ENCODE measurements around the gene MSH3. TPM values are rescaled to one million over a fixed set of nuclear protein-coding genes. Genes with fewer than 3 reads are reported as not detected.
"Not testable (repeated sequence)": the region's sequence is repeated elsewhere in the genome, so short reads cannot be mapped to it uniquely, and the experiment has no call there.

Gene MSH3
- total RNA-seq, 1 donor from 2014 or later = 19.3 TPM

DNA sequence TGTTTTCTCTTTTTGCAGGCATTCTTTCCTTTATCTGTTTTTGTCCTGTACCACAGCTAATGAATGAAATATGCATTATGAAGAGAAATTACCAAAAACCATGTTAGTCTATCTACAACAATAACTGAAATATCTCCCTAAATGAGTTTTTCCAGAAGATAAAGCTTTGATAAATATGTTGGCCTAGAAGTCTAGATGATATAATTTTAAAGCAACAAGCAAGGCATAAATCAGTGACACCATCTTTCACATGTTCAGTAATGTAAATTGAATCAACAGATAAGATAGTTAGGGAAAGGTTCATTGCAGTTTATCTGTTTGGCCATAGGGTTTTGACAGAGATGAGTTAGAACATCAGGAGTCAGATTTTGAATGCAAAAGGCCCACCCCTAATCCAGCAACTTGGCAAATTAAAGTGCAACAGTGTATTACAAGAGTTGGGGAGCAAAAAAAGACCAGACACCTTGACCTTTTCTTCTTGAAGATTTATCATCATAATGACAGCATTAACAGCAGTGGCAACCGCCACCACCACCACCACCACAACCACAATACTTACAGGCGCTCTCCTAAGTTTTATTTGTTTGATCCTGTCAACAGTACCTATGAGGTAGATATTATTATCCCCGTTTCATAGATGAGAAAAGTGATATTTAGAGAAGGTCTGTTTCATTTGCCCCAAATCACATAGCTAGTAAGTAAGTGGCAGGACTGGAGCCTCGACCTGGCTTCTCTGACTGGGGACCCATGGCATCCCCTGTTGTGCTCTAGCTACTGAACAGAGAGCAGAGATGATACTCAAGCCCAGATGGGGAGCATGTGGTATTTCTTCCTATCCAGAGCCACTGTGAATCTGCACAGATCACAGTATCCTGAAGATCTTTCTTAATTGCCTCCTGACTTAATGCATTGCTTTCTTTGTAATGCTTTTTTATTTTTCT lies 123.2 kb downstream of the MSH3 start:
- Histone ChIP-seq H3K27ac (ENCODE audit: low read depth, low read length) (no peak overlapping the region), H3K9me3 (ENCODE audit: control insufficient read depth in 3 of 3, low read length in 3 of 3) (no peaks in the 10 kb centered on the region), H3K27me3 (ENCODE audit: control insufficient read depth in 3 of 3, insufficient read depth in 3 of 3, low read length in 3 of 3) (no peaks in the 10 kb centered on the region), H3K4me1 (ENCODE audit: control insufficient read depth in 3 of 3, insufficient read depth in 3 of 3, low read length in 3 of 3) (no peaks in the 10 kb centered on the region), H3K4me3 (ENCODE audit: low read length in 3 of 3) (no peak overlapping the region), H3K9ac (ENCODE audit: low read depth in 1 of 3, low read length in 3 of 3) (no peak overlapping the region), H3K36me3 (ENCODE audit: control insufficient read depth in 3 of 3, insufficient read depth in 3 of 3, low read length in 3 of 3) (peaks cover 0 to 7% (median 5%) of the 10 kb centered on the region in 3 donors)

DNA sequence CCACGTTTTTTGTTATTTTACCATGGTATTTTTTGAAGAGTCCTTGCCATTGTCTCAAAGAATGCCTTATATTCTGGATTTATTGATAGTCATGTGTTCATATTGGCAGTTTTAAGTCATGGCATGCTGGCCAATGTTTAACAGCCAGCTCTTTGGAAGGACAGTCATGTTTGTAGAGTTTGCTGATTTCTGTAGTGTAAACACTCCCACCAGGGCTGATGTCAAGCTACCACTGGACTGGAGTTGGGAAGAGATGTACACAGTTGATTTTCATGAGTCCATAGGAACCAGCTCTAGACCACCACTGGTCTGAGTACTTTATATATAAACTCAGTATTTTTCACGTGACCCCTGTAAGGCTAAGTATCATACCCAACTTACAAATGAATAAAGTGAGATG lies 125.6 kb downstream of the MSH3 start:
- H3K9me3 ChIP-seq (ENCODE audit: control insufficient read depth in 3 of 3, low read length in 3 of 3) = no peaks in the 10 kb centered on the region
- H3K4me1 ChIP-seq (ENCODE audit: control insufficient read depth in 3 of 3, insufficient read depth in 3 of 3, low read length in 3 of 3) = no peaks in the 10 kb centered on the region
- H3K27ac ChIP-seq (ENCODE audit: low read depth, low read length) = no peak overlapping the region
- no peak overlapping the region for H3K4me3 ChIP-seq (ENCODE audit: low read length in 3 of 3)
- no peak overlapping the region for H3K9ac ChIP-seq (ENCODE audit: low read depth in 1 of 3, low read length in 3 of 3)
- H3K27me3 ChIP-seq (ENCODE audit: control insufficient read depth in 3 of 3, insufficient read depth in 3 of 3, low read length in 3 of 3) = no peaks in the 10 kb centered on the region
- H3K36me3 ChIP-seq (ENCODE audit: control insufficient read depth in 3 of 3, insufficient read depth in 3 of 3, low read length in 3 of 3) = peaks cover 0 to 7% (median 5%) of the 10 kb centered on the region in 3 donors

DNA sequence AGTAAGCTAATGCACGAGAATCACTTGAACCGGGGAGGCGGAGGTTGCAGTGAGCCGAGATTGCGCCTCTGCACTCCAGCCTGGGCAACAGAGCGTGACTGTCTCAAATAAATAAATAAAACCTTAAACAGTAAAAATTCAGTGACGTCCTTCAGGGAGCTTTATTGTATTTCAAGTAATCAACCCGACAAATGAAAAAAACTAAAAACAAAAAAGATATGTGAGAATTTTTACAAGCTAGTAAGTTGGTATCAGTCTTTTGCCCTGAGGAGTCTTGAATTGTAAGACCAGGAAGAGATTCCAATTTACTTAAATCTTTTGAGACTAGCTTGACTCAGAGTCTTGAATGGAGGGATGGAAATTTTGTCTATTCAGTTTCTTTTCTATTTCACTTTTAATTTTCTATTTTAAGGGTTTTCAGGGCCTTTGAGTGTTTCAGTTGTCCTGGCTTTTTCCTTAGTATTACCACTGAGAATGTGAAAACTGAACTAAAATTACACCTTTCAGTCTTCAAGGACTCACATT lies 126.4 kb downstream of the MSH3 start:
- H3K9me3 ChIP-seq (ENCODE audit: control insufficient read depth in 3 of 3, low read length in 3 of 3) = no peaks in the 10 kb centered on the region
- no peak overlapping the region for H3K4me3 ChIP-seq (ENCODE audit: low read length in 3 of 3)
- no peaks in the 10 kb centered on the region for H3K4me1 ChIP-seq (ENCODE audit: control insufficient read depth in 3 of 3, insufficient read depth in 3 of 3, low read length in 3 of 3)
- H3K27me3 ChIP-seq (ENCODE audit: control insufficient read depth in 3 of 3, insufficient read depth in 3 of 3, low read length in 3 of 3) = no peaks in the 10 kb centered on the region
- H3K36me3 ChIP-seq (ENCODE audit: control insufficient read depth in 3 of 3, insufficient read depth in 3 of 3, low read length in 3 of 3) = peaks cover 0 to 7% (median 5%) of the 10 kb centered on the region in 3 donors
- no peak overlapping the region for H3K27ac ChIP-seq (ENCODE audit: low read depth, low read length)
- H3K9ac ChIP-seq (ENCODE audit: low read depth in 1 of 3, low read length in 3 of 3) = no peak overlapping the region

DNA sequence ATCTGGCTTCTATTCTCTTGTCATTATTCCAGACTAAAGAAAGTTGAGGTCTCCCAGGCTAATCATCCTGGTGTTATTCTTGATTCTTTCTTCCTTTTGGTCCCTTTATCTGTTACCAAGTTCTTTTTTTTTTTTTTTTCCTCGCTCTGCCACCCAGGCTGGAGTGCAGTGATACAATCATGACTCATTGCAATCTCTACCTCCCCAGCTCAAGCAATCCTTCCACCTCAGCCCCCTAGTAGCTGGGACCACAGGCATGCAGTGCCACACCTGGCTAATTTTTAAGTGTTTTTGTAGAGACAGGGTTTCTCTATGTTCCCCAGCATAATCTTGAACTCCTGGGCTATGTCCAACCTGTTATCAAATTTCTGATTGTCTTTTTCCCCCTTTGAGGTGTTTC lies 126.9 kb downstream of the MSH3 start:
- Histone ChIP-seq H3K27ac (ENCODE audit: low read depth, low read length) (no peak overlapping the region), H3K36me3 (ENCODE audit: control insufficient read depth in 3 of 3, insufficient read depth in 3 of 3, low read length in 3 of 3) (peaks cover 0 to 7% (median 5%) of the 10 kb centered on the region in 3 donors), H3K9me3 (ENCODE audit: control insufficient read depth in 3 of 3, low read length in 3 of 3) (no peaks in the 10 kb centered on the region), H3K27me3 (ENCODE audit: control insufficient read depth in 3 of 3, insufficient read depth in 3 of 3, low read length in 3 of 3) (no peaks in the 10 kb centered on the region), H3K4me3 (ENCODE audit: low read length in 3 of 3) (no peak overlapping the region), H3K9ac (ENCODE audit: low read depth in 1 of 3, low read length in 3 of 3) (no peak overlapping the region), H3K4me1 (ENCODE audit: control insufficient read depth in 3 of 3, insufficient read depth in 3 of 3, low read length in 3 of 3) (no peaks in the 10 kb centered on the region)

DNA sequence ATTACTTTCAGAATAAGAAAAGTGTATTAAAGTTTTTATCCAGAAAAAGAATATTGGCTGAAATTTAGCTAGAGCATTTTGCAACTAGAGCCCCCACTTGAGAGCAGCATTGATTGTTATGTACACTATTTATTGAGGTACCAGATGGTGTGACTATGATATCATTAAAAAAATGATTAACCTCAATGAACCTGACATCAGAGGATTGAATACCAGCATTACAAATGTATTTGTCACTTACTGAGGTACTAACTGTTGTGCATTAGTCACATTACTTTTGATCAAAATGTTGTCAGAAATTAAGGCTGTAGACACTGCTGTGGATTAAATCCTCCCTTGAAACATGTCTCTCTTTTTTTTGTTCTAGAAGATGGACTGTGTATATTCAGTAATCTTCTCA lies 128.2 kb downstream of the MSH3 start:
- no peaks in the 10 kb centered on the region for H3K27me3 ChIP-seq (ENCODE audit: control insufficient read depth in 3 of 3, insufficient read depth in 3 of 3, low read length in 3 of 3)
- H3K4me3 ChIP-seq (ENCODE audit: low read length in 3 of 3) = no peak overlapping the region
- no peak overlapping the region for H3K9ac ChIP-seq (ENCODE audit: low read depth in 1 of 3, low read length in 3 of 3)
- H3K4me1 ChIP-seq (ENCODE audit: control insufficient read depth in 3 of 3, insufficient read depth in 3 of 3, low read length in 3 of 3) = no peaks in the 10 kb centered on the region
- H3K36me3 ChIP-seq (ENCODE audit: control insufficient read depth in 3 of 3, insufficient read depth in 3 of 3, low read length in 3 of 3) = peaks cover 0 to 7% (median 7%) of the 10 kb centered on the region in 3 donors
- no peak overlapping the region for H3K27ac ChIP-seq (ENCODE audit: low read depth, low read length)
- no peaks in the 10 kb centered on the region for H3K9me3 ChIP-seq (ENCODE audit: control insufficient read depth in 3 of 3, low read length in 3 of 3)

DNA sequence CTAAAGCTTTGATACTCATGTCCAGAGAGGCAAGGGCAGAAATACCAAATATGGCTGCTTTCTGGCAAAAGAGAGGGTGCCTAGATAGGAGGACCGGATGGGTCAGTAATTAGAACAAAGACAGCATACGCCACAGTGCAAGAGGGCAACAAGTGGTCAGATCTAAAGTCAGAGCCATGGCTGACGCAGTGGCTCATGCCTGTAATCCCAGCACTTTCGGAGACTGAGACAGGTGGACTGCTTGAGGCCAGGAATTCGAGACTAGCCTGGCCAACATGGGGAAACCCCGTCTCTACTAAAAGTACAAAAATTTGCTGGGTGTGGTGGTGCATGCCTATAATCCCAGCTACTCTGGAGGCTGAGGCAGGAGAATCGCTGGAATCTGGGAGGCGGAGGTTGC lies 129.3 kb downstream of the MSH3 start:
- H3K27ac ChIP-seq (ENCODE audit: low read depth, low read length); H3K4me1 ChIP-seq (ENCODE audit: control insufficient read depth in 3 of 3, insufficient read depth in 3 of 3, low read length in 3 of 3); H3K4me3 ChIP-seq (ENCODE audit: low read length in 3 of 3); H3K36me3 ChIP-seq (ENCODE audit: control insufficient read depth in 3 of 3, insufficient read depth in 3 of 3, low read length in 3 of 3); H3K9me3 ChIP-seq (ENCODE audit: control insufficient read depth in 3 of 3, low read length in 3 of 3); H3K9ac ChIP-seq (ENCODE audit: low read depth in 1 of 3, low read length in 3 of 3); H3K27me3 ChIP-seq (ENCODE audit: control insufficient read depth in 3 of 3, insufficient read depth in 3 of 3, low read length in 3 of 3): not testable (repeated sequence)

DNA sequence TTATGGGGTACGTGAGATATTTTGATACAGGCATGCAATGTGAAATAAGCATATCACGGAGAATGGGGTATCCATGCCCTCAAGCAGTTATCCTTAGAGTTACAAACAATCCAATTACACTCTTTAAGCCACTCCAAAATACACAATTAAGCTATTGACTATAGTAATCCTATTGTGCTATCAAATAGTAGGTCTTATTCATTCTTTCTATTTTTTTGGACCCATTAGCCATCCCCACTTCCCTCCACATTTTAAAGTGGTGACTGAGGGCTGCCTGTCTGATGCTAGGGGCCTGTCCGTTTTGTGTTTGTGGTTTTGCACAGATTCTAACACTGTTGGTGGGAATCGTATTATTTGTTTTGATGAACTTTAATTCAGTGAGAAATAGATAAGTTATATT lies 130.0 kb downstream of the MSH3 start:
- Histone ChIP-seq H3K27ac (ENCODE audit: low read depth, low read length) (no peak overlapping the region), H3K36me3 (ENCODE audit: control insufficient read depth in 3 of 3, insufficient read depth in 3 of 3, low read length in 3 of 3) (peaks cover 0 to 7% (median 0%) of the 10 kb centered on the region in 3 donors), H3K9me3 (ENCODE audit: control insufficient read depth in 3 of 3, low read length in 3 of 3) (no peaks in the 10 kb centered on the region), H3K4me3 (ENCODE audit: low read length in 3 of 3) (no peak overlapping the region), H3K4me1 (ENCODE audit: control insufficient read depth in 3 of 3, insufficient read depth in 3 of 3, low read length in 3 of 3) (no peaks in the 10 kb centered on the region), H3K9ac (ENCODE audit: low read depth in 1 of 3, low read length in 3 of 3) (no peak overlapping the region), H3K27me3 (ENCODE audit: control insufficient read depth in 3 of 3, insufficient read depth in 3 of 3, low read length in 3 of 3) (no peaks in the 10 kb centered on the region)

DNA sequence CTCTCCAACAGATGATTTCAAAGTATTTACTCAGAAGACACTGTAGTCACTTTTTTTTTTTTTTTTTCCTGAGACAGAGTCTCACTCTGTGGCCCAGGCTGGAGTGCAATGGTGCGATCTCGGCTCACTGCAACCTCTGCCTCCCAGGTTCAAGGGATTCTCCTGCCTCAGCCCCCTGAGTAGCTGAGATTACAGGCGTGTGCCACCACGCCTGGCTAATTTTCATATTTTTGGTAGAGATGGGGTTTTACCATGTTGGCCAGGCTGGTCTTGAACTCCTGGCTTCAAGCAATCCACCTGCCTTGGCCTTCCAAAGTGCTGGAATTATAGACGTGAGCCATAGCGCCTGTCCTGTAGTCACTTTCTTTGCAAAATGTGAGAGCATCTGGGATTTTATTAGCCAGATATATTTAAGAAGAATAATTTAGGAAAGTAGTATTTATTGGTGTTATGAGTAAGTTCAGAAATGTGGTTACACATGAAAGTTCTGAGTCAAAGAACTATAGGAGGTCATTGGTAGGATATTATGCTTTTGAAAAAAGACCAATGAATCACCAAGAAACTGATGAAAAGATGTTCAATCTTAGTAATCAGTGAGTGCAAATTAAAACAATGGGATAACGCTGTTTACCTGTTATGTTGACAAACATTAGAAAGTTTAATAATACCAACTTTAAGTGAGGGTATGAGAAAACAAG lies 135.0 kb downstream of the MSH3 start:
- H3K4me1 ChIP-seq (ENCODE audit: control insufficient read depth in 3 of 3, insufficient read depth in 3 of 3, low read length in 3 of 3); H3K27ac ChIP-seq (ENCODE audit: low read depth, low read length); H3K9me3 ChIP-seq (ENCODE audit: control insufficient read depth in 3 of 3, low read length in 3 of 3); H3K27me3 ChIP-seq (ENCODE audit: control insufficient read depth in 3 of 3, insufficient read depth in 3 of 3, low read length in 3 of 3); H3K9ac ChIP-seq (ENCODE audit: low read depth in 1 of 3, low read length in 3 of 3); H3K4me3 ChIP-seq (ENCODE audit: low read length in 3 of 3): not testable (repeated sequence)
- peaks cover 6 to 16% (median 7%) of the 10 kb centered on the region in 3 donors for H3K36me3 ChIP-seq (ENCODE audit: control insufficient read depth in 3 of 3, insufficient read depth in 3 of 3, low read length in 3 of 3)

DNA sequence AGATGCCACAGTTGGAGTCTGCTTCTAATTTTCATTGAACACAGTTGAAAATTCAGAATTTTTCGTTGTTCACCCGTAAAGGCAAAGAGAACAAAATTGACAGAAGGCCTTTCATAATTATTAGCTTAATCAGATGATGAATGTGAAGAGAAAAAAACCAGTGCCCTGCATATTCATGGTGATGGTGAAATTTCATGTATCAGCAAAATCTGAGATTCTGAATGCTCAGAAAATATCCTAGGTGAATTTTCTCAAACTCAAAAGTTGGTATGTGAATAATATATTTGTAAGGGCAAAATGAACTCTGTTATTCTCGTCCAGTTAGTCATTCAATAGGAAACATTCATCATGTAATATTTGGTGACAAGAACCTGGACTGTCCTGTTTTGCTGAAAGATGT lies 136.2 kb downstream of the MSH3 start:
- Histone ChIP-seq H3K4me3 (ENCODE audit: low read length in 3 of 3) (no peak overlapping the region), H3K9ac (ENCODE audit: low read depth in 1 of 3, low read length in 3 of 3) (no peak overlapping the region), H3K27ac (ENCODE audit: low read depth, low read length) (no peak overlapping the region), H3K4me1 (ENCODE audit: control insufficient read depth in 3 of 3, insufficient read depth in 3 of 3, low read length in 3 of 3) (no peaks in the 10 kb centered on the region), H3K9me3 (ENCODE audit: control insufficient read depth in 3 of 3, low read length in 3 of 3) (no peaks in the 10 kb centered on the region), H3K27me3 (ENCODE audit: control insufficient read depth in 3 of 3, insufficient read depth in 3 of 3, low read length in 3 of 3) (no peaks in the 10 kb centered on the region), H3K36me3 (ENCODE audit: control insufficient read depth in 3 of 3, insufficient read depth in 3 of 3, low read length in 3 of 3) (peaks cover 9 to 20% (median 15%) of the 10 kb centered on the region in 3 donors)

DNA sequence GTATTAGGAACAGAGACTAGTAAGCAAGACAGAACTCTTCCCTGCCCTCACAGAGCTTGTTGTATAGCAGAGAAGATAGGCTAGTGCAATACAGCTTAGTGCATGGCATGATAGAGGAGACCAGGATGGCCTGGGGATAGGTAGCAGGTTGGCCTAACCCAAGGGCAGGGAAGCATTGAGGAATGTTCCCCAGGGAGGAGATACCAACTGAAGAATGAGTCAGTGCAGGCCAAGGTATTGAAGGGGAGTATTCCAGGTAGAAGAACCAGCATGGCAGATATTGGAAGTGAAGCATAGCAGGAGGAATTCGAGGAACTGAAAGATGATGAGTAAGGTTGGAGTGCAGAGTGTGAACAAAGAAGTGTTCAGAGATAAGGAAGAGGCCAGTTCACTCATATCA lies 138.9 kb downstream of the MSH3 start:
- Histone ChIP-seq H3K9me3 (ENCODE audit: control insufficient read depth in 3 of 3, low read length in 3 of 3) (no peaks in the 10 kb centered on the region), H3K4me3 (ENCODE audit: low read length in 3 of 3) (no peak overlapping the region), H3K9ac (ENCODE audit: low read depth in 1 of 3, low read length in 3 of 3) (no peak overlapping the region), H3K27me3 (ENCODE audit: control insufficient read depth in 3 of 3, insufficient read depth in 3 of 3, low read length in 3 of 3) (no peaks in the 10 kb centered on the region), H3K27ac (ENCODE audit: low read depth, low read length) (no peak overlapping the region), H3K4me1 (ENCODE audit: control insufficient read depth in 3 of 3, insufficient read depth in 3 of 3, low read length in 3 of 3) (no peaks in the 10 kb centered on the region), H3K36me3 (ENCODE audit: control insufficient read depth in 3 of 3, insufficient read depth in 3 of 3, low read length in 3 of 3) (peaks cover 9 to 24% (median 15%) of the 10 kb centered on the region in 3 donors)

Data from skeletal muscle tissue (tissue), 4 donors.